H9 (cell line): ENCODE results near the gene PLEKHA7. TPM values are rescaled to one million over a fixed set of nuclear protein-coding genes. Genes with fewer than 3 reads are reported as not detected.
A peak's percentile ranks its signal among the peaks of the same experiment; 100 is the strongest.

Experiments used
- DNase-seq: peaks from one replicate; pipeline ENCODE4 v3.0.0-alpha.2; 2017
- H2AFZ ChIP-seq: one replicate; pipeline ENCODE4 v1.6.1; 2013; ENCODE audit warnings: mild to moderate bottlenecking, low read length, control low read depth, moderate library complexity
- H2AK5ac ChIP-seq: 2 replicates; pipeline ENCODE4 v1.6.1; 2013; ENCODE audit warnings: low read length, control low read depth, mixed read lengths; ENCODE audit not compliant: insufficient read length
- H2BK120ac ChIP-seq: one replicate; pipeline ENCODE4 v1.6.1; 2013; ENCODE audit warnings: low read depth, mild to moderate bottlenecking, low read length, control low read depth, inconsistent platforms; ENCODE audit not compliant: poor library complexity, severe bottlenecking
- H2BK12ac ChIP-seq: 2 replicates; pipeline ENCODE4 v1.6.1; 2013; ENCODE audit warnings: low read length, control low read depth, mixed read lengths, low read depth; ENCODE audit not compliant: insufficient read length
- H2BK15ac ChIP-seq: 2 replicates; pipeline ENCODE4 v1.6.1; 2013; ENCODE audit warnings: low read depth, low read length, control low read depth
- H2BK20ac ChIP-seq: one replicate; pipeline ENCODE4 v1.6.1; 2013; ENCODE audit warnings: low read depth, mild to moderate bottlenecking, low read length, control low read depth, inconsistent platforms; ENCODE audit not compliant: poor library complexity, severe bottlenecking
- H2BK5ac ChIP-seq: 2 replicates; pipeline ENCODE4 v1.6.1; 2013; ENCODE audit warnings: low read length, control low read depth, mixed read lengths; ENCODE audit not compliant: insufficient read length
- H3K14ac ChIP-seq: 2 replicates; pipeline ENCODE4 v1.6.1; 2013; ENCODE audit warnings: low read length, control low read depth; ENCODE audit not compliant: insufficient read depth
- H3K18ac ChIP-seq: 2 replicates; pipeline ENCODE4 v1.6.1; 2013; ENCODE audit warnings: low read depth, mild to moderate bottlenecking, mixed read lengths, low read length, control low read depth; ENCODE audit not compliant: insufficient read length
- H3K23ac ChIP-seq: 2 replicates; pipeline ENCODE4 v1.6.1; 2013; ENCODE audit warnings: low read length, control low read depth, mixed read lengths, low read depth; ENCODE audit not compliant: insufficient read length
- H3K23me2 ChIP-seq: 2 replicates; pipeline ENCODE4 v1.6.1; 2013; ENCODE audit warnings: low read depth, mild to moderate bottlenecking, mixed read lengths, low read length, control low read depth; ENCODE audit not compliant: insufficient read length, poor library complexity, severe bottlenecking
- H3K27ac ChIP-seq: 2 replicates; pipeline ENCODE4 v1.5.1; 2013; ENCODE audit warnings: low read length, control low read depth, mixed read lengths, low read depth; ENCODE audit not compliant: insufficient read length
- H3K27me3 ChIP-seq: 2 replicates; pipeline ENCODE4 v1.6.1; 2013; ENCODE audit warnings: low read length, control low read depth, inconsistent platforms; ENCODE audit not compliant: insufficient read depth
- H3K4ac ChIP-seq: 2 replicates; pipeline ENCODE4 v1.6.1; 2013; ENCODE audit warnings: low read depth, mild to moderate bottlenecking, control low read depth, inconsistent platforms, low read length, moderate library complexity
- H3K4me1 ChIP-seq: 2 replicates; pipeline ENCODE4 v1.6.1; 2013; ENCODE audit warnings: low read length, control low read depth, inconsistent platforms; ENCODE audit not compliant: insufficient read depth
- H3K4me2 ChIP-seq: 2 replicates; pipeline ENCODE4 v1.6.1; 2013; ENCODE audit warnings: low read length, control low read depth, mixed read lengths; ENCODE audit not compliant: insufficient read length, insufficient read depth
- H3K56ac ChIP-seq: 2 replicates; pipeline ENCODE4 v1.6.1; 2013; ENCODE audit warnings: low read depth, mild to moderate bottlenecking, mixed read lengths, low read length, control low read depth; ENCODE audit not compliant: insufficient read length
- H3K79me1 ChIP-seq: 2 replicates; pipeline ENCODE4 v1.6.1; 2013; ENCODE audit warnings: low read depth, mild to moderate bottlenecking, moderate library complexity, low read length, control low read depth, inconsistent platforms; ENCODE audit not compliant: insufficient read depth, poor library complexity, severe bottlenecking
- H3K79me2 ChIP-seq: 2 replicates; pipeline ENCODE4 v1.6.1; 2013; ENCODE audit warnings: low read length, control low read depth, inconsistent platforms; ENCODE audit not compliant: insufficient read depth
- H3K9ac ChIP-seq: 2 replicates; pipeline ENCODE4 v1.6.1; 2013; ENCODE audit warnings: low read length, control low read depth, mixed read lengths; ENCODE audit not compliant: insufficient read length; ENCODE audit errors: extremely low read depth
- H3K9me3 ChIP-seq: one replicate; pipeline ENCODE4 v1.6.1; 2013; ENCODE audit warnings: low read depth, low read length, inconsistent platforms; ENCODE audit not compliant: control insufficient read depth
- H3T11ph ChIP-seq: one replicate; pipeline ENCODE4 v1.6.1; 2013; ENCODE audit warnings: mild to moderate bottlenecking, low read length, control low read depth, inconsistent platforms
- H4K20me1 ChIP-seq: one replicate; pipeline ENCODE4 v1.6.1; 2013; ENCODE audit not compliant: control insufficient read depth, insufficient read length, insufficient read depth
- H4K5ac ChIP-seq: 2 replicates; pipeline ENCODE4 v1.6.1; 2013; ENCODE audit warnings: low read depth, mild to moderate bottlenecking, mixed read lengths, low read length, control low read depth; ENCODE audit not compliant: insufficient read length
- H4K8ac ChIP-seq: replicated peaks from 2 replicates; pipeline ENCODE4 v1.6.1; 2013; ENCODE audit warnings: low read length, control low read depth, mixed read lengths, low read depth; ENCODE audit not compliant: insufficient read length
- H4K91ac ChIP-seq: 2 replicates; pipeline ENCODE4 v1.6.1; 2013; ENCODE audit warnings: low read depth, mild to moderate bottlenecking, moderate library complexity, mixed read lengths, low read length, control low read depth; ENCODE audit not compliant: insufficient read length
- H3K27ac Mint-ChIP-seq, 3 experiments: 2 replicates in 2 of 3; 3 replicates in 1 of 3; pipeline ENCODE4 v1.8.0; 2020 to 2021; ENCODE audit warnings: mixed read lengths in 3 of 3, mild to moderate bottlenecking in 1 of 3, moderate library complexity in 1 of 3
- H3K27me3 Mint-ChIP-seq: 2 replicates; pipeline ENCODE4 v1.8.0; 2021; ENCODE audit warnings: low read depth, mild to moderate bottlenecking, moderate library complexity, mixed read lengths
- H3K36me3 Mint-ChIP-seq, 3 experiments: 2 replicates in 2 of 3; 3 replicates in 1 of 3; pipeline ENCODE4 v1.8.0; 2020 to 2021; ENCODE audit warnings: low read depth in 3 of 3, mixed read lengths in 3 of 3; ENCODE audit not compliant: insufficient read depth in 1 of 3
- H3K4me1 Mint-ChIP-seq, 2 experiments: 2 replicates each; pipeline ENCODE4 v1.8.0; 2020; ENCODE audit warnings: mixed read lengths in 2 of 2
- H3K4me3 Mint-ChIP-seq, 2 experiments: 2 replicates in 1 of 2; 3 replicates in 1 of 2; pipeline ENCODE4 v1.8.0; 2020 to 2021; ENCODE audit warnings: mild to moderate bottlenecking in 2 of 2, mixed read lengths in 2 of 2, moderate library complexity in 1 of 2
- H3K9me3 Mint-ChIP-seq, 2 experiments: 2 replicates in 1 of 2; 3 replicates in 1 of 2; pipeline ENCODE4 v1.8.0; 2020; ENCODE audit warnings: mild to moderate bottlenecking in 2 of 2, mixed read lengths in 2 of 2, moderate library complexity in 1 of 2
- WGBS: extraction: QIAGEN DNeasy Blood & Tissue Kit; methylation state at CpG from one replicate; pipeline ENCODE4 v1.1.7; 2013; ENCODE audit warnings: missing lambda C conversion rate, low lambda C conversion rate, mixed read lengths; ENCODE audit not compliant: insufficient read length; ENCODE audit errors: extremely low coverage; 5-methylcytosine and 5-hydroxymethylcytosine counted together
- total RNA-seq: library from RNA; stranded (reverse); gene quantifications from 2 replicates; pipeline ENCODE4 v1.2.1, GENCODE V29; 2021
- TF ChIP-seq, protein P1 (sequence below): fragments of 200-600 bp; sonication (generic); conservative IDR thresholded peaks from 3 replicates; pipeline ENCODE4 v1.8.0; 2021; ENCODE audit warnings: antibody characterized with exemption, mild to moderate bottlenecking

The PLEKHA7 gene
- total RNA-seq, 1 experiment from 2014 or later: 21.0 TPM

- no peak overlapping the region for H2BK120ac ChIP-seq
- TF ChIP-seq, protein P1, sequence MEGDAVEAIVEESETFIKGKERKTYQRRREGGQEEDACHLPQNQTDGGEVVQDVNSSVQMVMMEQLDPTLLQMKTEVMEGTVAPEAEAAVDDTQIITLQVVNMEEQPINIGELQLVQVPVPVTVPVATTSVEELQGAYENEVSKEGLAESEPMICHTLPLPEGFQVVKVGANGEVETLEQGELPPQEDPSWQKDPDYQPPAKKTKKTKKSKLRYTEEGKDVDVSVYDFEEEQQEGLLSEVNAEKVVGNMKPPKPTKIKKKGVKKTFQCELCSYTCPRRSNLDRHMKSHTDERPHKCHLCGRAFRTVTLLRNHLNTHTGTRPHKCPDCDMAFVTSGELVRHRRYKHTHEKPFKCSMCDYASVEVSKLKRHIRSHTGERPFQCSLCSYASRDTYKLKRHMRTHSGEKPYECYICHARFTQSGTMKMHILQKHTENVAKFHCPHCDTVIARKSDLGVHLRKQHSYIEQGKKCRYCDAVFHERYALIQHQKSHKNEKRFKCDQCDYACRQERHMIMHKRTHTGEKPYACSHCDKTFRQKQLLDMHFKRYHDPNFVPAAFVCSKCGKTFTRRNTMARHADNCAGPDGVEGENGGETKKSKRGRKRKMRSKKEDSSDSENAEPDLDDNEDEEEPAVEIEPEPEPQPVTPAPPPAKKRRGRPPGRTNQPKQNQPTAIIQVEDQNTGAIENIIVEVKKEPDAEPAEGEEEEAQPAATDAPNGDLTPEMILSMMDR: no peak
These were observed 167.9 kb downstream of the PLEKHA7 start for GRCh38 chr11:16846305-16846704.

More at GRCh38 chr11:16846305-16846704, 167.9 kb downstream of the PLEKHA7 start:
- Histone ChIP-seq H2BK12ac (no peak overlapping the region), H4K5ac (no peak overlapping the region), H3K4ac (no peak overlapping the region), H2AFZ (no peak overlapping the region), H3T11ph (no peak overlapping the region), H3K79me2 (no peaks in the 10 kb centered on the region), H3K9ac (no peak overlapping the region), H3K4me1 (no peaks in the 10 kb centered on the region), H3K27me3 (no peaks in the 10 kb centered on the region), H4K91ac (no peak overlapping the region), H3K79me1 (no peaks in the 10 kb centered on the region), H3K23ac (no peak overlapping the region), H3K56ac (no peak overlapping the region), H3K14ac (no peak overlapping the region), H2AK5ac (no peak overlapping the region), H3K23me2 (no peaks in the 10 kb centered on the region), H2BK5ac (no peak overlapping the region), H3K18ac (no peak overlapping the region), H2BK20ac (no peak overlapping the region), H4K8ac (no peak overlapping the region), H4K20me1 (no peaks in the 10 kb centered on the region), H2BK15ac (no peak overlapping the region), H3K9me3 (no peaks in the 10 kb centered on the region), H3K4me2 (no peak overlapping the region), H3K27ac (no peak overlapping the region)
- no peak overlapping the region for H3K4me3 Mint-ChIP-seq
- no CpG with 5 or more reads among the region's 2 CpGs for WGBS
- DNase-seq: no peak
- no peaks in the 10 kb centered on the region for H3K9me3 Mint-ChIP-seq
- H3K27ac Mint-ChIP-seq: peak overlapping the region in 2 of 3 experiments; percentile 11 to 57; a peak in 2 of 7 replicates
- peaks cover 0 to 17% (median 6%) of the 10 kb centered on the region in 3 experiments; a peak in 6 of 7 replicates for H3K36me3 Mint-ChIP-seq
- H3K4me1 Mint-ChIP-seq: peaks cover 3 to 13% of the 10 kb centered on the region in 2 experiments
- H3K27me3 Mint-ChIP-seq: no peaks in the 10 kb centered on the region
